ENCODE results near the gene AKAP7. TPM values are rescaled to one million over a fixed set of nuclear protein-coding genes. Genes with fewer than 3 reads are reported as not detected.

Gene AKAP7
- total RNA-seq, 2 donors from 2014 or later, result 10.1 to 13.2 TPM

DNA sequence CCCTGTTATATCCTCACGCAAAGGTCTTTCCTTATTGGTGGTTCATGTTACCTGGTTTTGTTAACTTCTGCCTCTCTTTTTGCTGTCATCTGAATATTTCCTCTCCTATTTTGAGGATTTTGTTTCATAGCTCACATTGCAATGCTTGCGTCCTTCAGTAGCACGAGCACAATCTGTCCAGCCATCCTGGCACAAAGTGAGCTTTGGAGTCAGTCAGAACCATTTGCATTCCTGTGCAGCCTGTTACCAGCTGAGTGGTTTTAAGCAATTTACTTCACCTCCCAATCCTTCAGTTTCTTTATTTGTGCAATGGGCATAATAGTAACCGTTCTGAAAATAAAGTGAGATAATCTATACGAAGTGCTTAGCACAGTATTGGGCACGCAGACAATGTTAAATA, 42.7 kb downstream of the AKAP7 start:
- ATAC-seq (no peak), DNase-seq (no peak)
- intact Hi-C loops (cut with DNase I), result no loop called here

GRCh38 chr6:131182991-131183425, 47.7 kb downstream of the AKAP7 start:
- peak in 1 of 2 donors; percentile 34 for ATAC-seq
- intact Hi-C loops (cut with DNase I), result no loop called here
- DNase-seq, result no peak

DNA sequence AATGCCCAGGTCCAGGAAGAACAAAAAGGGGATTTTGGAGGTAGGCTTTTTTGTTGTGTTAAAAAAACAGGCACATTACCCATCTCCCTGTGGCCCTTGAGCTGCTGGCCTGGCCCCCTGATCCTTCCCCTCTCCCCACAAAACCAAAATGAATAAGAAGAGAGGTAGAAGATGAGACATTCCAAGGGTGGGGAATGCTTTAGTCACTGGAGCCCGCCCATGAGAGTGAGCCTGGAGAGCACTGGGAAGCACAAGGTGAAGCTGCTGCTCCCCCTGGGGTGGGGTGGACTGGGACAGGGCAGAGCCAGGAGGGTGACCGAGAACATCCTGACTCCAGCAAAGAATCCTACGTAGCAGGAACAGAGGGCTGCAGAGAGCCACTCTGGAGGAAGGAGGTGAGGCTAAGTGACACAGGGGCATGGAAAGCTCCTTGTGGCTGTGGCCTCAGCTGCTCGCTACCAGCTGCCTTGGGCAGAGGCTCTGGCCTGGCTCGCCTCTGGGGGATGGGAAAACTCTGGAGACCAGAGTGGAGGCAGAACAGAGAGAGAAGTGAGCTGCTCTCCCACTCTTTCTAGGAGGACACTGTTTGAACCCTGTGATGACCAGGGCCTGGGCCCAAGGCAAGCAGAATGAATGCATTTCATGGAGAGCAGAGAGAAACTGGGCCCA, 48.3 kb downstream of the AKAP7 start:
- DNase-seq (no peak), ATAC-seq (peak in 1 of 2 donors; percentile 22)
- intact Hi-C loops (cut with DNase I), result no loop called here

DNA sequence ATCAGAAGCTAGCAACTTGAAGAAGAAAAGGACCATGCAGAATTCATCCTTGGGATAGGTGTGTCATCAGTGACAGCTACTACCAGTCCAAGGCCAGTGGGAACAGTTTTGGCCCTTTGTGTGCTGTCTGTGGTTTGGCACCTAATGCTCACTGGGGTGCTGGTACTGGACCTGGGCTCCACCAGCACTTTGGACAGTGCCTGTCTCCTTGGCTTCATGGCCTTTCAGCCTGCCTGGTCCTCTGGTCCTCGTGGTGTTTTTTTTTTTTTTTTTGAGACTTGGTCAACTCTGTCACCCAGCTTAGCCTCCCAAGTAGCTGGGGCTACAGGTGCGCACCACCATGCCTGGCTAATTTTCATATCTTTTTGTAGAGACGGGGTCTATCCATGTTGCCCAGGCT, 56.3 kb downstream of the AKAP7 start:
- intact Hi-C loops (cut with DNase I), result loop anchor here in 1 of 2 donors (10.0 kb wide), 1 partner anchor 343 kb away; no protein-coding TSS in a partner anchor
- DNase-seq (no peak), ATAC-seq (no peak)

GRCh38 chr6:131197716-131198115, 62.4 kb downstream of the AKAP7 start:
- intact Hi-C loops (cut with DNase I), result loop anchor here (2.0 to 10.0 kb wide), 2 partner anchors 337 kb away; no protein-coding TSS in a partner anchor
- DNase-seq, result no peak

GRCh38 chr6:131199568-131200272, 64.5 kb downstream of the AKAP7 start:
- peak; percentile 35 for DNase-seq
- intact Hi-C loops (cut with DNase I), result loop anchor here (2.0 to 10.0 kb wide), 2 partner anchors 335 kb away; no protein-coding TSS in a partner anchor
- ATAC-seq, result peak; percentile 81 to 90

More at GRCh38 chr6:131197716-131198115, 62.4 kb downstream of the AKAP7 start:
- no peak for ATAC-seq

DNA sequence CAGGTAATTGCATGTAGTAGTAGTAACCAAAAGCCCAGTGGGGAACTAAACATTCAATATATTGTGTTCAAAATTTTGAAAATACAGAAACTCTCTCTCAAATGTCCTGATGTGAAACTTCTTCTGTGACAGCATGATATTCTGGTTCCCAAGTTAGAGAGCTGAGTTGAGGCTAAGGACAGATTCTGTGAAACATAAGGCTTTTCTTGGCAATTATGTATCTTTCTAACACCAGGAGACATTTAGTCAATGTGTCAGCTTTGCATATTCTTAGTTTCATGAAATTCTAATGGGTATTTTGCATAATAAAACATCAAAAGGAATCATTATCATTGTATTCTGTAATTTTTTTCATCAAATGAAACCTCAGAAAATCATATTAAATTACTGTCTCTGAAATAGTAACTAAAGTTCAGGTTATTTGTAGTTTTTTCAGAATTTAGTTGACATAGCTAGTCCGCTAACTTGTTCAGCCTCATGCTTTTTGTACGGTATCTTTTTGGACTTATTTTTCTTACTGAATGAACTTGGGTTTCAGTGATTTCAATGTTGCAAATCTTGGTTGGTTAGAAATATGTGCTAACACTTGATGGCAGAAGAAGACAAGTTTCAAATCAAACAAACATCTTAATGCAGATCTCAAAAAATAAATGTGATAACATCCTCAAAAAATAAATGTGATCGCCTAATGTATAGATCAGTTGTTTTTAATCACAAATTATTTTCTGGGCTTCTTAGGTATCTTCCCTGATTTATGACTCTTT, 70.4 kb downstream of the AKAP7 start:
- no peak for ATAC-seq

DNA sequence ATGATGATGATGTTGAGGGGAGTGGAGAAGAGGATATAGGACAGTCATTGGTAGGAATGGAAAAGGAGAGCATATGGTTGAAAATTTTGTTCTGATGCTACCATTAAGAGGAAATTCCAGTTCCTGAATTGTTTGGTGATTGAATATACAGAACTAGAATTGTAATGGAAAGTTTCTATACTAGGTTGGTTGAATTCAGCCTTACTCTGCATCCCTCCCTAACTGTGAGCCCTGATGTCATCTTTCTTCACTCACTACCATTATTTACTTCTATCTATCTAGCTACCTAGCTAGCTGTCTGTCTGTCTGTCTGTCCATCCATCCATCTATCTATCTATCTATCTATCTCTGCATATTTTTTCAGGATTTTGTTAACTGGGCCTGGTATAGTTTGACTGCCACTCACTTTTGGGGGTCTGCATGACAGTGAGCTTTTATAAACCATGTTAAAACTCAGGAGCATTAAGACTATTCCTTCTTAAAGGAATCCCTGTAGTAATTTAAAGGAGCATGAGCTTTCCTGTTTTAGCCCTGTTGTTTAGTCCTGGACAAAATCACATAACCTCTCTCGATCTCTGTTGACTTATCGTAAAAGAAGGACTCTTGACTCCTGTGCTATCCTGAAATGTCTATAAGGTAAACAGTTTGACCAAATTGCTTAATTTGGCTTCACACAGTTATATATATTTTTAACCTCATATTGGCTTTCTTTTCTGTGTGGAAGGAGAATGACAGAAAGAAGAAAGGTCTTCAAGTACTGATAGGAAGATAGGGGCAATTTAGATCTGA, 71.4 kb downstream of the AKAP7 start:
- DNase-seq (no peak), ATAC-seq (no peak)
- intact Hi-C loops (cut with DNase I), result no loop called here

More for the DNA sequence above, 70.4 kb downstream of the AKAP7 start:
- DNase-seq, result no peak
- intact Hi-C loops (cut with DNase I), result no loop called here

- ATAC-seq (no peak), DNase-seq (no peak)
- intact Hi-C loops (cut with DNase I), result no loop called here
Observed at GRCh38 chr6:131208787-131209186, 73.5 kb downstream of the AKAP7 start.

- DNase-seq (no peak), ATAC-seq (no peak)
- intact Hi-C loops (cut with DNase I), result no loop called here
Observed at GRCh38 chr6:131210469-131210868, 75.2 kb downstream of the AKAP7 start.

GRCh38 chr6:131212024-131212423, 76.8 kb downstream of the AKAP7 start:
- DNase-seq, result no peak

GRCh38 chr6:131212913-131213312, 77.6 kb downstream of the AKAP7 start:
- ATAC-seq (no peak), DNase-seq (no peak)
- intact Hi-C loops (cut with DNase I), result no loop called here

More at GRCh38 chr6:131212024-131212423, 76.8 kb downstream of the AKAP7 start:
- no peak for ATAC-seq
- intact Hi-C loops (cut with DNase I), result no loop called here

DNA sequence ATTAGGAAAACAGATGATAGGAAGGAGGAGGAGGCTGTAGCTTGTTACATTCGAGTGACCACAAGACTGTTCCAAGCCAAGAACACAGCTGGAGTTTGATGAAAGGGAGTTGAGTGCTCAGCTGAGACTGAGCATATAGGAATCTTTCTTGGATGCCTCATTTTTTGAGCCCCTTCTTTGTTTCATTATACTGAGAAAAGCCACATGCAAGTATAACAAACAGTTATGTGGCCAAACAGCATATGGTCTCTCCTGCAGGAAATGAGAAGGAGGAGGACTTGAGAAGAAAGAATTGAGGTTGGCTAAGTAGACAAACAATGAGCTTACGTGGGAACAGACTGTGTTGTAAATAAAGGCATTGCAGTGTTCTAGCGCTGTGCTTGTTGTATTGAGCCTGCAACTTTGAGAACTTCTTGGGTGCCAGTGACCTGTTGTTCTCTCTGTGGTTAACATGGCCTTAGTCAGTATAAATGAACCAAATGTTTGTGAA, 78.3 kb downstream of the AKAP7 start:
- intact Hi-C loops (cut with DNase I), result no loop called here
- no peak for DNase-seq
- peak in 1 of 2 donors; percentile 59 for ATAC-seq

GRCh38 chr6:131215219-131215618, 80.0 kb downstream of the AKAP7 start:
- intact Hi-C loops (cut with DNase I), result no loop called here
- ATAC-seq, result peak in 1 of 2 donors; percentile 83
- no peak for DNase-seq

- intact Hi-C loops (cut with DNase I), result no loop called here
- ATAC-seq (no peak), DNase-seq (no peak)
Observed at GRCh38 chr6:131216246-131216645, 81.0 kb downstream of the AKAP7 start.

- no peak for ATAC-seq
- DNase-seq, result no peak
- intact Hi-C loops (cut with DNase I), result no loop called here
Observed at GRCh38 chr6:131222773-131223172, 87.5 kb downstream of the AKAP7 start.

DNA sequence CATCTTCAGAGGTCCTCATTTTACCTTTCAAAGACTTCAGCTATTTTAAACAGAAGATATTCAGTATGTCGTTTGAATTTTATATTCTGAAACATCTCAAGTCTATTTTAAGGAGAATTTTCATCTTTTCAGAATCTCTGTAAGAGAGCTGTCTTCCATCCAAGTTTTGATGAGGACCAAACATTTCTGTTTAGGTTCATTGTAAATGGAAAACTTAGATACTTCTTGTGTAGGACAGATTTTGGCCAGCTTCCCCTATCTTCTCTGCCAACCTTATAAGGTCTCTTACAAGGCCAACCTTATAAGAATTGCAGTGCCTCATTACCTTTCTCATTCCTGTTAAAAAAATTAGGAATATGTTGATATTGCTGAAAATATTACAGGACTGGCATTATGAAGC, 88.1 kb downstream of the AKAP7 start:
- intact Hi-C loops (cut with DNase I), result no loop called here
- ATAC-seq, result no peak
- DNase-seq, result no peak

DNA sequence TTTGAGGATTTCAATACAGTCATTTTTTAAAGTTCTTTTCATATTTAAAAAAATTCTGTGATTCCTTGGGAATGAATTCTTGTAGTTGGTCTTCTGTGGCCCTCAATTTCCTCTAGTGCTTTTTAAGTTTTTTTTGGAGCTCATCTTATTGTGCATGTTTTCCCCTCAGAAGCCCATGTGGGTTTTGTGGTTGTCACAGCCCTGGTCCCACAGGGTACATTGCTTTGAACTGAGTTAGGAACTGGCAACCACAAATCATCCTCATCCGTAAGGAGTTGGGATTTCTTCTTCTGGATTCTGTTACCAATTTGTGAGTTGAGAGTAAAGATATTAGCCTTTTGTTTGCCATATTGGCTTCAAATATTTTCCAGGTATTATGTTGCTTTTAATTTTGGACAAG, 89.9 kb downstream of the AKAP7 start:
- ATAC-seq (no peak), DNase-seq (no peak)
- intact Hi-C loops (cut with DNase I), result no loop called here

- intact Hi-C loops (cut with DNase I), result no loop called here
- no peak for ATAC-seq
- no peak for DNase-seq
Observed at GRCh38 chr6:131225959-131226358, 90.7 kb downstream of the AKAP7 start.

All from left cardiac atrium (tissue), 4 donors.